K562 (cell line): ENCODE results near the gene LAGE3. TPM values are rescaled to one million over a fixed set of nuclear protein-coding genes. Genes with fewer than 3 reads are reported as not detected.

ENCODE experiments used
- DPF2 ChIP-seq: fragments of 450-650 bp; IDR thresholded peaks from 2 replicates; pipeline ENCODE4 v1.6.1; 2016
- KLF6 ChIP-seq: fragments of 250-450 bp; sonication (Bioruptor Pico); IDR thresholded peaks from 2 replicates; pipeline ENCODE4 v1.4.0; 2020; ENCODE audit warnings: mild to moderate bottlenecking, moderate library complexity, borderline replicate concordance
- polyA plus RNA-seq, 8 experiments: library from polyadenylated mRNA; depleted of rRNA in 4 of 8; stranded (reverse) in 5 of 8; unstranded in 3 of 8; fragments of >200 nt; fragmentation: Nextera tagmentation in 2 of 8; fragmentation: Illumina TruSeq in 1 of 8; extraction: Ambion mirVana in 2 of 8; extraction: Trizol in 1 of 8; gene quantifications; 2 replicates each; pipeline versions ENCODE4 v1.2.1 to v1.2.3, GENCODE V29; 2011 to 2014; ENCODE audit warnings: inconsistent platforms in 1 of 8, missing spikeins in 1 of 8
- total RNA-seq, 7 experiments: library from RNA; depleted of rRNA in 6 of 7; stranded (reverse); fragments of >200 nt in 6 of 7; fragmentation: Illumina TruSeq in 2 of 7; extraction: Trizol in 2 of 7; gene quantifications; 2 replicates each; pipeline versions ENCODE4 v1.2.1 to v1.2.3, GENCODE V29; 2011 to 2021; ENCODE audit warnings: low replicate concordance in 1 of 7
- TF ChIP-seq, protein P1 (sequence below): fragments of 450-650 bp; IDR thresholded peaks from 2 replicates; pipeline ENCODE4 v1.6.1; 2016; ENCODE audit warnings: mild to moderate bottlenecking, moderate library complexity
- TF ChIP-seq, protein P2 (sequence below): fragments of 200-800 bp; sonication (Bioruptor generic); IDR thresholded peaks from 2 replicates; pipeline ENCODE4 v1.6.1; 2017; ENCODE audit warnings: missing genetic modification characterization, missing compliant biosample characterization

The LAGE3 gene
- total and polyA plus RNA-seq, 9 of the 15 experiments (the other 6 are each of a cell fraction or from before 2014, with no cell fraction given), result 28.2 to 125 (median 35.8) TPM

DNA sequence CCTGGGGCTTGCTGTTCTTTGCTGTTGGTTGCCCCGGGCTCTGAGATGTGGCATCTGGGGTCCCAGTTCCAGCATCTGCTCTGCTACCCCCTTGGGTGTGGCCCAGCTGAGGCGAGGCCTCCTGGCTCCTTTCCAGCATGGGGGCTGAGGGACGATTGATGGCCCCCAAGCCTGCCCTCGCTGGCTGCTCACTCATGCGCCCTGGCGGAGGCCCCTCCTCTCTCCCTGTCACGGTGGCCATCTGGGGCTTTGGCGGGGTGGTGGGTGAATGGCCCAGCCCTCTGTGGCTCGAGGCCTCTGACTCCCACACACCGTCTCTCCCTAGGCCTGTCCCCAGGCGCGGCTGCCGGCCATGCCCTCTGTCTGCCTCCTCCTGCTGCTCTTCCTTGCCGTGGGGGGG, 19.2 kb downstream of the LAGE3 start (continued):
- TF ChIP-seq, protein P1, sequence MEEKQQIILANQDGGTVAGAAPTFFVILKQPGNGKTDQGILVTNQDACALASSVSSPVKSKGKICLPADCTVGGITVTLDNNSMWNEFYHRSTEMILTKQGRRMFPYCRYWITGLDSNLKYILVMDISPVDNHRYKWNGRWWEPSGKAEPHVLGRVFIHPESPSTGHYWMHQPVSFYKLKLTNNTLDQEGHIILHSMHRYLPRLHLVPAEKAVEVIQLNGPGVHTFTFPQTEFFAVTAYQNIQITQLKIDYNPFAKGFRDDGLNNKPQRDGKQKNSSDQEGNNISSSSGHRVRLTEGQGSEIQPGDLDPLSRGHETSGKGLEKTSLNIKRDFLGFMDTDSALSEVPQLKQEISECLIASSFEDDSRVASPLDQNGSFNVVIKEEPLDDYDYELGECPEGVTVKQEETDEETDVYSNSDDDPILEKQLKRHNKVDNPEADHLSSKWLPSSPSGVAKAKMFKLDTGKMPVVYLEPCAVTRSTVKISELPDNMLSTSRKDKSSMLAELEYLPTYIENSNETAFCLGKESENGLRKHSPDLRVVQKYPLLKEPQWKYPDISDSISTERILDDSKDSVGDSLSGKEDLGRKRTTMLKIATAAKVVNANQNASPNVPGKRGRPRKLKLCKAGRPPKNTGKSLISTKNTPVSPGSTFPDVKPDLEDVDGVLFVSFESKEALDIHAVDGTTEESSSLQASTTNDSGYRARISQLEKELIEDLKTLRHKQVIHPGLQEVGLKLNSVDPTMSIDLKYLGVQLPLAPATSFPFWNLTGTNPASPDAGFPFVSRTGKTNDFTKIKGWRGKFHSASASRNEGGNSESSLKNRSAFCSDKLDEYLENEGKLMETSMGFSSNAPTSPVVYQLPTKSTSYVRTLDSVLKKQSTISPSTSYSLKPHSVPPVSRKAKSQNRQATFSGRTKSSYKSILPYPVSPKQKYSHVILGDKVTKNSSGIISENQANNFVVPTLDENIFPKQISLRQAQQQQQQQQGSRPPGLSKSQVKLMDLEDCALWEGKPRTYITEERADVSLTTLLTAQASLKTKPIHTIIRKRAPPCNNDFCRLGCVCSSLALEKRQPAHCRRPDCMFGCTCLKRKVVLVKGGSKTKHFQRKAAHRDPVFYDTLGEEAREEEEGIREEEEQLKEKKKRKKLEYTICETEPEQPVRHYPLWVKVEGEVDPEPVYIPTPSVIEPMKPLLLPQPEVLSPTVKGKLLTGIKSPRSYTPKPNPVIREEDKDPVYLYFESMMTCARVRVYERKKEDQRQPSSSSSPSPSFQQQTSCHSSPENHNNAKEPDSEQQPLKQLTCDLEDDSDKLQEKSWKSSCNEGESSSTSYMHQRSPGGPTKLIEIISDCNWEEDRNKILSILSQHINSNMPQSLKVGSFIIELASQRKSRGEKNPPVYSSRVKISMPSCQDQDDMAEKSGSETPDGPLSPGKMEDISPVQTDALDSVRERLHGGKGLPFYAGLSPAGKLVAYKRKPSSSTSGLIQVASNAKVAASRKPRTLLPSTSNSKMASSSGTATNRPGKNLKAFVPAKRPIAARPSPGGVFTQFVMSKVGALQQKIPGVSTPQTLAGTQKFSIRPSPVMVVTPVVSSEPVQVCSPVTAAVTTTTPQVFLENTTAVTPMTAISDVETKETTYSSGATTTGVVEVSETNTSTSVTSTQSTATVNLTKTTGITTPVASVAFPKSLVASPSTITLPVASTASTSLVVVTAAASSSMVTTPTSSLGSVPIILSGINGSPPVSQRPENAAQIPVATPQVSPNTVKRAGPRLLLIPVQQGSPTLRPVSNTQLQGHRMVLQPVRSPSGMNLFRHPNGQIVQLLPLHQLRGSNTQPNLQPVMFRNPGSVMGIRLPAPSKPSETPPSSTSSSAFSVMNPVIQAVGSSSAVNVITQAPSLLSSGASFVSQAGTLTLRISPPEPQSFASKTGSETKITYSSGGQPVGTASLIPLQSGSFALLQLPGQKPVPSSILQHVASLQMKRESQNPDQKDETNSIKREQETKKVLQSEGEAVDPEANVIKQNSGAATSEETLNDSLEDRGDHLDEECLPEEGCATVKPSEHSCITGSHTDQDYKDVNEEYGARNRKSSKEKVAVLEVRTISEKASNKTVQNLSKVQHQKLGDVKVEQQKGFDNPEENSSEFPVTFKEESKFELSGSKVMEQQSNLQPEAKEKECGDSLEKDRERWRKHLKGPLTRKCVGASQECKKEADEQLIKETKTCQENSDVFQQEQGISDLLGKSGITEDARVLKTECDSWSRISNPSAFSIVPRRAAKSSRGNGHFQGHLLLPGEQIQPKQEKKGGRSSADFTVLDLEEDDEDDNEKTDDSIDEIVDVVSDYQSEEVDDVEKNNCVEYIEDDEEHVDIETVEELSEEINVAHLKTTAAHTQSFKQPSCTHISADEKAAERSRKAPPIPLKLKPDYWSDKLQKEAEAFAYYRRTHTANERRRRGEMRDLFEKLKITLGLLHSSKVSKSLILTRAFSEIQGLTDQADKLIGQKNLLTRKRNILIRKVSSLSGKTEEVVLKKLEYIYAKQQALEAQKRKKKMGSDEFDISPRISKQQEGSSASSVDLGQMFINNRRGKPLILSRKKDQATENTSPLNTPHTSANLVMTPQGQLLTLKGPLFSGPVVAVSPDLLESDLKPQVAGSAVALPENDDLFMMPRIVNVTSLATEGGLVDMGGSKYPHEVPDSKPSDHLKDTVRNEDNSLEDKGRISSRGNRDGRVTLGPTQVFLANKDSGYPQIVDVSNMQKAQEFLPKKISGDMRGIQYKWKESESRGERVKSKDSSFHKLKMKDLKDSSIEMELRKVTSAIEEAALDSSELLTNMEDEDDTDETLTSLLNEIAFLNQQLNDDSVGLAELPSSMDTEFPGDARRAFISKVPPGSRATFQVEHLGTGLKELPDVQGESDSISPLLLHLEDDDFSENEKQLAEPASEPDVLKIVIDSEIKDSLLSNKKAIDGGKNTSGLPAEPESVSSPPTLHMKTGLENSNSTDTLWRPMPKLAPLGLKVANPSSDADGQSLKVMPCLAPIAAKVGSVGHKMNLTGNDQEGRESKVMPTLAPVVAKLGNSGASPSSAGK, result peak; percentile 26; the same call in 1 of the 2 replicates
- TF ChIP-seq, protein P2, sequence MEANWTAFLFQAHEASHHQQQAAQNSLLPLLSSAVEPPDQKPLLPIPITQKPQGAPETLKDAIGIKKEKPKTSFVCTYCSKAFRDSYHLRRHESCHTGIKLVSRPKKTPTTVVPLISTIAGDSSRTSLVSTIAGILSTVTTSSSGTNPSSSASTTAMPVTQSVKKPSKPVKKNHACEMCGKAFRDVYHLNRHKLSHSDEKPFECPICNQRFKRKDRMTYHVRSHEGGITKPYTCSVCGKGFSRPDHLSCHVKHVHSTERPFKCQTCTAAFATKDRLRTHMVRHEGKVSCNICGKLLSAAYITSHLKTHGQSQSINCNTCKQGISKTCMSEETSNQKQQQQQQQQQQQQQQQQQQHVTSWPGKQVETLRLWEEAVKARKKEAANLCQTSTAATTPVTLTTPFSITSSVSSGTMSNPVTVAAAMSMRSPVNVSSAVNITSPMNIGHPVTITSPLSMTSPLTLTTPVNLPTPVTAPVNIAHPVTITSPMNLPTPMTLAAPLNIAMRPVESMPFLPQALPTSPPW (CRISPR knock-in tag), result peak; percentile 65
- TF ChIP-seq DPF2 (no peak), KLF6 (no peak)
